A549 (cell line): ENCODE results near the gene PHACTR4. TPM values are rescaled to one million over a fixed set of nuclear protein-coding genes. Genes with fewer than 3 reads are reported as not detected.
A peak's percentile ranks its signal among the peaks of the same experiment; 100 is the strongest.

Experiments used
- ATAC-seq, 2 experiments: fragments of 200-7000 bp in 1 of 2; fragments of >200 bp in 1 of 2; cut with Nextera tagmentation in 1 of 2; cut with Tn5 transposase in 1 of 2; 3 replicates each; pipeline versions ENCODE4 v1.8.0 to v1.9.1; 2018 to 2020; ENCODE audit warnings: mild to moderate bottlenecking in 1 of 2, moderate library complexity in 1 of 2
- CTCF ChIA-PET: fragments of 300-600 bp; sonication (Branson Sonifier 250); formaldehyde crosslinking; extraction: SDS; loops from one replicate; lab custom pipeline; 2021; ENCODE audit warnings: antibody characterized with exemption, inconsistent platforms; lab: Yijun Ruan, JAX
- POLR2A ChIA-PET: fragments of 350-600 bp; formaldehyde crosslinking; extraction: SDS; loops from one replicate; lab custom pipeline; 2021; ENCODE audit warnings: antibody characterized with exemption, inconsistent platforms; lab: Yijun Ruan, JAX
- DNase-seq, 2 experiments: peaks; one replicate each; pipeline versions ENCODE4 v3.0.0 to v3.0.0-alpha.2; 2011 to 2016; ENCODE audit warnings: low read depth in 1 of 2, low spot score in 1 of 2
- FAIRE-seq: peaks from 2 replicates; lab custom pipeline; 2011; peaks lifted over from hg19 to GRCh38; lab: Jason Lieb, UNC
- H3K27ac ChIP-seq, 2 experiments: fragments of >200 bp; sonication (Bioruptor Twin); formaldehyde crosslinking; 3 replicates each; pipeline ENCODE4 v1.5.1; 2016 to 2017
- H3K4me1 ChIP-seq: fragments of >200 bp; sonication (Bioruptor Twin); formaldehyde crosslinking; 3 replicates; pipeline ENCODE4 v1.6.1; 2016
- H3K4me2 ChIP-seq: fragments of >200 bp; sonication (Bioruptor Twin); formaldehyde crosslinking; 3 replicates; pipeline ENCODE4 v1.6.1; 2016
- H3K4me3 ChIP-seq: fragments of >200 bp; sonication (Bioruptor Twin); formaldehyde crosslinking; 3 replicates; pipeline ENCODE4 v1.5.1; 2016
- H3K9me3 ChIP-seq: fragments of >200 bp; sonication (Bioruptor Twin); formaldehyde crosslinking; 3 replicates; pipeline ENCODE4 v1.6.1; 2016
- CHD2 ChIP-seq: fragments of 150-350 bp; IDR thresholded peaks from 2 replicates; pipeline ENCODE4 v1.6.1; 2014; ENCODE audit warnings: low read length; ENCODE audit not compliant: partially characterized antibody
- CHD4 ChIP-seq: fragments of 200-600 bp; sonication (generic); IDR thresholded peaks from 2 replicates; pipeline ENCODE4 v1.6.1; 2016; ENCODE audit warnings: antibody characterized with exemption, mild to moderate bottlenecking, borderline replicate concordance
- EHMT2 ChIP-seq: fragments of 200-600 bp; sonication (generic); IDR thresholded peaks from 2 replicates; pipeline ENCODE4 v1.6.1; 2016; ENCODE audit warnings: antibody characterized with exemption, low read depth, mild to moderate bottlenecking, moderate library complexity
- ESRRA ChIP-seq: fragments of 150-350 bp; IDR thresholded peaks from 2 replicates; pipeline ENCODE4 v1.6.1; 2014; ENCODE audit warnings: mild to moderate bottlenecking, low read length, borderline replicate concordance
- FOXS1 ChIP-seq: fragments of 250-450 bp; sonication (Bioruptor Pico); IDR thresholded peaks from 2 replicates; pipeline ENCODE4 v1.5.0; 2020; ENCODE audit warnings: mild to moderate bottlenecking, moderate library complexity
- JUN ChIP-seq, 2 experiments: fragments of >200 bp; sonication (Bioruptor Twin); formaldehyde crosslinking; IDR thresholded peaks; 2 replicates in 1 of 2; 3 replicates in 1 of 2; pipeline ENCODE4 v1.6.1; 2016 to 2017
- JUNB ChIP-seq: fragments of >200 bp; sonication (Bioruptor Twin); formaldehyde crosslinking; IDR thresholded peaks from 2 replicates; pipeline ENCODE4 v1.6.1; 2016
- KDM1A ChIP-seq: fragments of 200-600 bp; sonication (generic); IDR thresholded peaks from 2 replicates; pipeline ENCODE4 v1.6.1; 2016; ENCODE audit warnings: low read depth, mild to moderate bottlenecking
- NFE2L2 ChIP-seq: fragments of 150-350 bp; conservative IDR thresholded peaks from 2 replicates; pipeline ENCODE4 v1.6.1; 2014; ENCODE audit warnings: low read length
- NPAS2 ChIP-seq: fragments of 250-450 bp; sonication (Bioruptor Pico); IDR thresholded peaks from 2 replicates; pipeline ENCODE4 v1.8.0; 2022; ENCODE audit warnings: mild to moderate bottlenecking, moderate library complexity, borderline replicate concordance
- NR3C1 ChIP-seq: fragments of >200 bp; sonication (Bioruptor Twin); formaldehyde crosslinking; IDR thresholded peaks from 3 replicates; pipeline ENCODE4 v1.6.1; 2017
- PBX3 ChIP-seq: IDR thresholded peaks from 2 replicates; pipeline ENCODE4 v1.6.1; 2012
- REST ChIP-seq: fragments of 200-600 bp; sonication (generic); IDR thresholded peaks from 2 replicates; pipeline ENCODE4 v1.6.1; 2016; ENCODE audit warnings: antibody characterized with exemption, mild to moderate bottlenecking, moderate library complexity
- RFX5 ChIP-seq: fragments of 450-650 bp; IDR thresholded peaks from 2 replicates; pipeline ENCODE4 v1.7.1; 2014; ENCODE audit warnings: antibody characterized with exemption, mild to moderate bottlenecking, moderate library complexity
- SREBF2 ChIP-seq: fragments of 450-650 bp; IDR thresholded peaks from 2 replicates; pipeline ENCODE4 v1.6.1; 2014; ENCODE audit warnings: mild to moderate bottlenecking, moderate library complexity
- TP53 ChIP-seq: fragments of 250-450 bp; sonication (Bioruptor Pico); IDR thresholded peaks from 2 replicates; pipeline ENCODE4 v1.5.0; 2021; ENCODE audit warnings: mild to moderate bottlenecking, moderate library complexity
- USF2 ChIP-seq: fragments of 450-650 bp; IDR thresholded peaks from 2 replicates; pipeline ENCODE4 v1.6.1; 2014; ENCODE audit warnings: antibody characterized with exemption
- ZSCAN20 ChIP-seq: fragments of 250-450 bp; sonication (Bioruptor Pico); IDR thresholded peaks from 2 replicates; pipeline ENCODE4 v1.8.0; 2022; ENCODE audit warnings: mild to moderate bottlenecking, moderate library complexity
- WGBS: methylation state at CpG from one replicate; pipeline ENCODE4 v1.1.6; 2017; ENCODE audit errors: missing lambda C conversion rate; 5-methylcytosine and 5-hydroxymethylcytosine counted together
- polyA plus RNA-seq, 4 experiments: library from polyadenylated mRNA; depleted of rRNA in 3 of 4; stranded (reverse); fragments of >200 nt; fragmentation: RNase III in 1 of 4; extraction: RNeasy Plus Mini Kit Qiagen cat#74134 plus additional on column Dnase treatment in 1 of 4; gene quantifications; 2 replicates in 3 of 4; 3 replicates in 1 of 4; pipeline ENCODE4 v1.2.3, GENCODE V29; 2011 to 2017
- TF ChIP-seq, protein P1 (sequence below): fragments of >200 bp; sonication (Bioruptor Twin); formaldehyde crosslinking; IDR thresholded peaks from 3 replicates; pipeline ENCODE4 v1.5.1; 2016

Gene PHACTR4
- polyA plus RNA-seq, 2 of the 4 experiments (the other 2 are of a cell fraction), result 17.4 to 25.0 TPM

GRCh38 chr1:28535180-28535579 lies 165.6 kb downstream of the PHACTR4 start:
- DNase-seq, result no peak
- no peak for TF ChIP-seq REST
- TF ChIP-seq CHD2, result no peak
- no peak for TF ChIP-seq FOXS1 (CRISPR knock-in tag)
- no peak for TF ChIP-seq PBX3
- no peak for TF ChIP-seq ZSCAN20
- TF ChIP-seq TP53 (CRISPR knock-in tag), result no peak
- TF ChIP-seq KDM1A, result no peak
- TF ChIP-seq NR3C1, result no peak
- TF ChIP-seq JUNB, result no peak
- no peak for TF ChIP-seq RFX5
- TF ChIP-seq USF2, result no peak
- no peak for TF ChIP-seq SREBF2
- no peak for TF ChIP-seq NFE2L2
- TF ChIP-seq EHMT2, result no peak
- no peak for TF ChIP-seq JUN (IDR thresholded peaks at IDR 0.05)
- CTCF ChIA-PET, result no interaction called here
- no peaks in the 10 kb centered on the region for H3K9me3 ChIP-seq
- 77% methylated on average over 5 of the region's 6 CpGs for WGBS
- H3K4me2 ChIP-seq, result no peak overlapping the region
- H3K27ac ChIP-seq, result no peak overlapping the region
- no peak for ATAC-seq
- POLR2A ChIA-PET, result no interaction called here
- H3K4me3 ChIP-seq, result no peak overlapping the region
- no peak for FAIRE-seq
- no peaks in the 10 kb centered on the region for H3K4me1 ChIP-seq

- ChIA-PET CTCF (interaction anchor here (0.7 to 1.1 kb wide), 3 partner anchors 9 to 66 kb away, joined by 3 to 5 read pairs (median 3); no protein-coding TSS in a partner anchor), POLR2A (no interaction called here)
- Histone ChIP-seq H3K4me1 (no peaks in the 10 kb centered on the region), H3K27ac (no peak overlapping the region), H3K4me3 (no peak overlapping the region), H3K4me2 (no peak overlapping the region), H3K9me3 (no peaks in the 10 kb centered on the region)
- no peak for TF ChIP-seq NPAS2 (CRISPR knock-in tag)
- no peak for TF ChIP-seq NR3C1
- TF ChIP-seq, protein P1, sequence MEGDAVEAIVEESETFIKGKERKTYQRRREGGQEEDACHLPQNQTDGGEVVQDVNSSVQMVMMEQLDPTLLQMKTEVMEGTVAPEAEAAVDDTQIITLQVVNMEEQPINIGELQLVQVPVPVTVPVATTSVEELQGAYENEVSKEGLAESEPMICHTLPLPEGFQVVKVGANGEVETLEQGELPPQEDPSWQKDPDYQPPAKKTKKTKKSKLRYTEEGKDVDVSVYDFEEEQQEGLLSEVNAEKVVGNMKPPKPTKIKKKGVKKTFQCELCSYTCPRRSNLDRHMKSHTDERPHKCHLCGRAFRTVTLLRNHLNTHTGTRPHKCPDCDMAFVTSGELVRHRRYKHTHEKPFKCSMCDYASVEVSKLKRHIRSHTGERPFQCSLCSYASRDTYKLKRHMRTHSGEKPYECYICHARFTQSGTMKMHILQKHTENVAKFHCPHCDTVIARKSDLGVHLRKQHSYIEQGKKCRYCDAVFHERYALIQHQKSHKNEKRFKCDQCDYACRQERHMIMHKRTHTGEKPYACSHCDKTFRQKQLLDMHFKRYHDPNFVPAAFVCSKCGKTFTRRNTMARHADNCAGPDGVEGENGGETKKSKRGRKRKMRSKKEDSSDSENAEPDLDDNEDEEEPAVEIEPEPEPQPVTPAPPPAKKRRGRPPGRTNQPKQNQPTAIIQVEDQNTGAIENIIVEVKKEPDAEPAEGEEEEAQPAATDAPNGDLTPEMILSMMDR, result no peak
- TF ChIP-seq ESRRA, result no peak
- TF ChIP-seq CHD4, result no peak
- ATAC-seq (peak; percentile 36 to 45; a peak in 5 of 6 replicates), DNase-seq (no peak), FAIRE-seq (no peak)
- WGBS, result 87% methylated on average over 8 of the region's 8 CpGs
These were observed 168.1 kb downstream of the PHACTR4 start for GRCh38 chr1:28537457-28538199.
